Activated T-helper 2 cell treated with anti-CD3 and anti-CD28 coated beads, Interferon-gamma antibody, Interleukin-2, Interleukin-4, amounts not matched to agents 10 μg/mL and 5 μg/mL and 100 μg/mL, durations not matched to agents 14 hours and 24 hours and 36 hours (primary cell): ENCODE results near the gene ZBTB38. TPM values are rescaled to one million over a fixed set of nuclear protein-coding genes. Genes with fewer than 3 reads are reported as not detected.

ENCODE experiments used
- DNase-seq: peaks from one replicate; pipeline ENCODE4 v3.0.0; 2021; ENCODE audit warnings: low spot score
- H3K27ac Mint-ChIP-seq: one replicate; pipeline ENCODE4 v1.8.0; 2021; ENCODE audit warnings: mixed read lengths
- H3K27me3 Mint-ChIP-seq: one replicate; pipeline ENCODE4 v1.8.0; 2021; ENCODE audit warnings: low read depth, mixed read lengths
- H3K36me3 Mint-ChIP-seq: one replicate; pipeline ENCODE4 v1.8.0; 2021; ENCODE audit warnings: low read depth, mixed read lengths
- H3K4me1 Mint-ChIP-seq: one replicate; pipeline ENCODE4 v1.8.0; 2021; ENCODE audit warnings: low read depth, mixed read lengths
- H3K4me3 Mint-ChIP-seq: one replicate; pipeline ENCODE4 v1.8.0; 2021; ENCODE audit warnings: low read depth, mild to moderate bottlenecking, moderate library complexity, mixed read lengths
- H3K9me3 Mint-ChIP-seq: one replicate; pipeline ENCODE4 v1.8.0; 2021; ENCODE audit warnings: mixed read lengths
- intact Hi-C: fragments of 100-400 bp; cut with micrococcal nuclease; formaldehyde crosslinking; loops from one replicate; pipeline ENCODE4 v1.15.1; 2023
- total RNA-seq: library from RNA; stranded (reverse); gene quantifications from 2 replicates; pipeline ENCODE4 v1.2.3, GENCODE V29; 2022

ZBTB38 gene
- total RNA-seq, 1 donor from 2014 or later, result 25.4 TPM

DNA sequence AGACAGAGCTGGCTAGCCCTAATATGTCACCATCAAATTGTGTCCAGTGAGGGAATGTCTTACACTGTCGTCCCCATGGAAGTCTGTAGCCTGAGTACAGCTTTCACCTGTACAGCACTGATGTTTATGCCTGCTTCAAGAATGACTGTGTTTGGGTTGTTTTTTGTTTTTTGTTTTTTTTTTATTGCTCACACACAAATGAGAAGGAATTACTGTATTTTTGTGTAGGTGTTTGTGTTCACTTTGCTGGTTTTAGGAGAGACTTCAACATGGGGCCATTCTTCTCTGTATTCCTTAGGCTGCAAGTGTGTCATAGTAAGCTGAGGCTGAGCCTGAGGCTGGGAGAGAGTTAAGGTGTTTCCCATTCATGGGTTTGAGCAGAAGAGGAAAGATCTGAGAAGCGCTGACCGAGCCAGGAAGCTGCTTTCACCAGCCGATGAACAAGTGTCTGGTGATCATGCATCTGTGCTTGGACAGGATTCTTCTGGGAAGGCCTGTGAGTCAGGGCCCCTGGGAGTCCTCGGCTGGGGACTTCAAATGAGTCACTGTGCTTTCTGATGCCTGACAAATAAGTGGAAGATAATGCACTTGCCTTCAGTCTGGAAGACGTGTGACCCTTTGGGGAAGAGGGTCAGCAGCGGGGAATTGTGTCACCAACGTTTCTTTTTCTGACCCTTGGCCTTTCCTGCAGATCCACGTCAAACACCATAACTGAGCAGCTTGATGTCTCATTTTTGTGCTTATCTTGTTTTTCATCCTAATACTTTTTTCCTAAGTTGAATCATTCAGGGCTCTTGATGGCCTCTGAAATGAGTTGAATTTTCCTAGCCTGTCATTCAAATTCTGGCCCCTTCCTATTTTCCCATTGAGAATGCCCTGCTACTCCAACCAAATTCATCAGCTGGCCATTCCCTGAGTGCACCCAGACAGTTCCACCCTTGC is 36.7 kb upstream of the ZBTB38 start:
- Mint-ChIP-seq H3K9me3 (no peaks in the 10 kb centered on the region), H3K4me3 (no peak overlapping the region), H3K27me3 (no peaks in the 10 kb centered on the region), H3K27ac (no peak overlapping the region), H3K36me3 (no peaks in the 10 kb centered on the region), H3K4me1 (peaks cover 13% of the 10 kb centered on the region)
- no peak for DNase-seq
- intact Hi-C loops, result no loop called here

GRCh38 chr3:141332416-141332815 is 35.9 kb upstream of the ZBTB38 start:
- no peaks in the 10 kb centered on the region for H3K9me3 Mint-ChIP-seq
- no peak overlapping the region for H3K4me3 Mint-ChIP-seq
- no peaks in the 10 kb centered on the region for H3K27me3 Mint-ChIP-seq
- H3K4me1 Mint-ChIP-seq, result peaks cover 13% of the 10 kb centered on the region
- no peak overlapping the region for H3K27ac Mint-ChIP-seq
- DNase-seq, result no peak
- intact Hi-C loops, result no loop called here
- no peaks in the 10 kb centered on the region for H3K36me3 Mint-ChIP-seq

GRCh38 chr3:141333836-141334626 is 34.3 kb upstream of the ZBTB38 start:
- DNase-seq, result no peak
- H3K27ac Mint-ChIP-seq, result no peak overlapping the region
- H3K9me3 Mint-ChIP-seq, result no peaks in the 10 kb centered on the region
- no peaks in the 10 kb centered on the region for H3K27me3 Mint-ChIP-seq
- H3K36me3 Mint-ChIP-seq, result no peaks in the 10 kb centered on the region
- H3K4me3 Mint-ChIP-seq, result no peak overlapping the region
- peaks cover 3% of the 10 kb centered on the region for H3K4me1 Mint-ChIP-seq
- intact Hi-C loops, result no loop called here

DNA sequence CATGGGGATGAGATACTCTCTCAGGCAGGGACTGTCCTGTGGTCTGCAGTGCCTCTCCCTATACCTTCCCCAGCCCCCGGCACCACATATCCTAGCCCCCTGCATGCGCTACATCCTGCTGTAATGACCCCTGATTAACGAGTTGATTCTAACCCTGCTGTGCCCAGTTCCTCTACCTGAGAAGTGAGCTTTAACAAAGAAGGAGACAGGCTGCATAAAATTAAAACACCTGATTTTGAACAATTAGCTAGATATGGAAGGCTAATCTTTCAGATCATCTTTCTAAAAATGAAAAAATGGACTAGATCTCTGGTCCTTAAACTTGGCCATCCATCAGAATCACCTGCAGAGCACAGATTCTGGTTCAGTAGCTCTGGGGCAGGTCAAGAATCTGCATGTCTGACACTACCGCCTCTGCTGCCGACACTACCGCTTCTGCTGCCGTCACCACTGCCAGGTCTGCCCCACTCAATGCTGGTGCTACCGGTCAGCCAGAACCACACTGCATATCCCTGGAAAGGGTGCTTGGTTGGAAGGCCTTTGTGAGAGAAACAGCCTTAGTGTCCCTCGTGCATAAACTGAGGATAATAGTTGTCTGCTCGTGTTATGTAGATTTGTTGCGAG is 33.6 kb upstream of the ZBTB38 start:
- Mint-ChIP-seq H3K9me3 (no peaks in the 10 kb centered on the region), H3K27me3 (peaks cover under 1% of the 10 kb centered on the region), H3K4me1 (peaks cover 3% of the 10 kb centered on the region), H3K27ac (no peak overlapping the region), H3K36me3 (no peaks in the 10 kb centered on the region), H3K4me3 (no peak overlapping the region)
- no peak for DNase-seq
- intact Hi-C loops, result no loop called here

GRCh38 chr3:141335531-141336061 is 32.7 kb upstream of the ZBTB38 start:
- Mint-ChIP-seq H3K36me3 (no peaks in the 10 kb centered on the region), H3K4me1 (peaks cover 3% of the 10 kb centered on the region), H3K27ac (no peak overlapping the region), H3K27me3 (peaks cover 2% of the 10 kb centered on the region), H3K9me3 (no peaks in the 10 kb centered on the region), H3K4me3 (no peak overlapping the region)
- DNase-seq, result no peak
- intact Hi-C loops, result no loop called here

DNA sequence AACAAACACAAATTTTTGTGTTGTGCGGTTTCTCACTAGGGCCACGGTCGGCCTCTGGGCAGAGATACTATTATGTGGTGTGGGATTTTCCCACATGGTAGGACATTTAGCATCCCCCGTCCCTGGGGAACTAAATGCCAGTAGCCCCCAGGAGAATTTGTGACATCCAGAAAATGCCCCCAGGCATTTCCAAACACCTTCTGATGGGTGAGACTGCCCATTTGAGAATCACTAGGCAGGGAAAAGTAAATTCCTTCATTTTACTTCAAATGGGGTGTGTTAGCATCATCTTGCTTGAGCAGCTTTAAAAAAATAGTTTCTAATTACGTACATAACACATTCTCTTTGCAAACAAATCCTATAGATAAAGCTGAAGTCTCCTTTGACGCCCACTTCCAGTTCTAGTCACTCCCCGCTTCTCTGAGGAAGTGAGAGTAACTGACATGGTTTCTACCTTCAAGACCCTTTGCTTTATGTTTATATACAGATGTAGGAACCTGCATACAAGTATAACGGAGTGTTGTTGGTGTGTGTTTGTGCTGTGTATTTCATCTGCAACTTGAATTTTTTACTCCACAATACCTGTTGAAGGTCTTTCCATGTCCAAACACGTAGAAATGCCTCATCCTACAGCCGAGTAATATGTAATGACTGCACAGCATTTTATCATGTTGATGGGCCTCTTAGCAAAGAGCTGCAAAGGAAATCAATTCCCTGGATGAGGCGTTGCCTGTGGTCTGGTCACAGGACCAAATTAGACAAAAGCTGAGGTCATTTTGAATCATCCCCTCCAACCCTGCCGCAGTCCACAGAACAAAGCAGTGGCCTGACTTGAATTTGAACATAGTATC is 31.4 kb upstream of the ZBTB38 start:
- Mint-ChIP-seq H3K4me3 (no peak overlapping the region), H3K27ac (no peak overlapping the region), H3K27me3 (peaks cover 4% of the 10 kb centered on the region), H3K4me1 (peaks cover 3% of the 10 kb centered on the region), H3K9me3 (no peaks in the 10 kb centered on the region), H3K36me3 (no peaks in the 10 kb centered on the region)
- intact Hi-C loops, result no loop called here
- no peak for DNase-seq

GRCh38 chr3:141337523-141337854 is 30.8 kb upstream of the ZBTB38 start:
- DNase-seq, result no peak

GRCh38 chr3:141337991-141338390 is 30.3 kb upstream of the ZBTB38 start:
- Mint-ChIP-seq H3K4me1 (no peaks in the 10 kb centered on the region), H3K27me3 (peaks cover 6% of the 10 kb centered on the region)

More at GRCh38 chr3:141337523-141337854, 30.8 kb upstream of the ZBTB38 start:
- Mint-ChIP-seq H3K27me3 (peaks cover 4% of the 10 kb centered on the region), H3K4me3 (no peak overlapping the region), H3K4me1 (no peaks in the 10 kb centered on the region), H3K9me3 (no peaks in the 10 kb centered on the region), H3K27ac (no peak overlapping the region), H3K36me3 (no peaks in the 10 kb centered on the region)
- intact Hi-C loops, result no loop called here

DNA sequence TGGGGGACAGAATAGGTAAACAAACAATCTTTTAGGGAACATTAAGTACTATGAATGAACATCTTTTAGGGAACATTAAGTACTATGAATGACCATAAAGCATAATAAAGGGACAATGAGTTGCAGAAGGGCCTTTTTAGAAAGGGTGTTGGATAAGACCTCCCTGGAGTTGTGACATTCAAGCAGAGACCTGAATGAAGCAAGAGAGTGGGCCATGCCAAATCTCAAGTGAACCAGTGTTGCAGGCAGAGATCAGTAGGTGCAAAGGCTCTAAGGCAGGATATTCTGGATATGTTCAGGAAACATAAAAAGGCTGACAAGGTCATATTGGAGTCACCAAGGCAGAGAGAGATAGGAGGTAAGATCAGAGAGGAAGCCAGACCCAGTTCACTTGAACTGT is 29.4 kb upstream of the ZBTB38 start:
- H3K4me3 Mint-ChIP-seq, result no peak overlapping the region
- H3K27me3 Mint-ChIP-seq, result peaks cover 6% of the 10 kb centered on the region
- no peaks in the 10 kb centered on the region for H3K36me3 Mint-ChIP-seq
- H3K27ac Mint-ChIP-seq, result no peak overlapping the region
- intact Hi-C loops, result no loop called here
- no peaks in the 10 kb centered on the region for H3K9me3 Mint-ChIP-seq
- DNase-seq, result no peak
- no peaks in the 10 kb centered on the region for H3K4me1 Mint-ChIP-seq

More at GRCh38 chr3:141337991-141338390, 30.3 kb upstream of the ZBTB38 start:
- H3K9me3 Mint-ChIP-seq, result no peaks in the 10 kb centered on the region
- DNase-seq, result no peak
- intact Hi-C loops, result no loop called here
- no peaks in the 10 kb centered on the region for H3K36me3 Mint-ChIP-seq
- no peak overlapping the region for H3K27ac Mint-ChIP-seq
- H3K4me3 Mint-ChIP-seq, result no peak overlapping the region

DNA sequence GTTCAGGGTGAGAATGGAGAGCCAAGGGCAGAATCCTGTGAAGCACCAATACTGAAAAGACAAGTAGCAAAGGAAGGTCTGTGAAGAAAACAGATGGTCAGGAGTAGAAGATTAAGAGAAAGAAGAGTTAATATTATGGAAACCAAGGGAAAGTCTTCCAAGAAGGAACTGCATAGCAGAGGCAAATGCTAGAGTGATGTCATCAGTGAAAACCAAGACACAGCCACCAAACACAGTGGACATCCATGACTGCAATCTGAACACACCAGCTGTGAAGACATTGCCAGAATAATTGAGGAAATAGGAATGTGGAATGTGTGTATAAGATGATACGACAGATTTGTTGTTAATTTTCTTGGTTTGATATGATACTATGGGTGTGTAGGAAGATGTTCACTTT is 26.8 kb upstream of the ZBTB38 start:
- Mint-ChIP-seq H3K4me3 (no peak overlapping the region), H3K27ac (no peak overlapping the region), H3K27me3 (peaks cover 6% of the 10 kb centered on the region), H3K36me3 (no peaks in the 10 kb centered on the region), H3K9me3 (no peaks in the 10 kb centered on the region), H3K4me1 (no peaks in the 10 kb centered on the region)
- no peak for DNase-seq
- intact Hi-C loops, result no loop called here

DNA sequence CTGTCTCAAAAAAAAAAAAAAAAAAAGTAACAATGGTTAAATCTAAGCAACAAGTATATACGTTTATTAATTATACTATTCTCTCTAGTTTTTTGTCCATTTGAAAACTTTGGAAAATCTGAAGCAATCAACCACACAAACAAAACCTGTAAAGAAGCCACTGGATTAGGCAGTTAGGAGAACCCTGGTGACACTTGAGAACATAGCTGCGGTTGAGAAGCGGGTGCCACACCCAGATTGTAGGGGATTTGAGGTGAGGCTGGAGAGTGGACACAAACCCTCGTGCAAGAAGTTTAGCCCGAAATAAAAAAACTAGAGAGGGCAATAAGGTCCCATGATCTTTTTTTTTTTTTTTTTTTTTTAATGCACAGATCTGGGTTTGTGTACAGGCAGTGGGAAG is 25.9 kb upstream of the ZBTB38 start:
- no peak overlapping the region for H3K4me3 Mint-ChIP-seq
- no peak overlapping the region for H3K27ac Mint-ChIP-seq
- no peaks in the 10 kb centered on the region for H3K36me3 Mint-ChIP-seq
- H3K27me3 Mint-ChIP-seq, result peaks cover 6% of the 10 kb centered on the region
- intact Hi-C loops, result no loop called here
- no peaks in the 10 kb centered on the region for H3K9me3 Mint-ChIP-seq
- no peaks in the 10 kb centered on the region for H3K4me1 Mint-ChIP-seq
- no peak for DNase-seq

DNA sequence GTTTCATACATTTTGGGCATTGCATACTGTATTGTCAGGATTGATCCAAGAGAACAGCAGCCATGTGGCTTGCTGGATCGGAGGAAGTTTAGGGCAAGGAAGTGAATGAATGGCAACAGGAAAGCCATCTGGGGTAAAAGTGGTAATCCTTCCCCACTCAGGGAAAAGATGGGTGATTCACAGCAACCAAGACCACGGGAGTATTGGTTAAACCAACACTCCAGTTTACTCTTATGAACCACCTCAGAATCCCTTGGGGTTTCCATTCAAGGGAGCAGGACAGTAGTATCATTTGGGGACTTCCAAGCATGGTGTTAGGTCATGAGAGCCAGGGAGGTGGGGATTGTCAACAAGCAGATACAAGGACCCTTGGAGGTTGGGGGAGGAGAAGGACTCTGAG is 25.2 kb upstream of the ZBTB38 start:
- DNase-seq, result no peak
- no peak overlapping the region for H3K4me3 Mint-ChIP-seq
- H3K27ac Mint-ChIP-seq, result no peak overlapping the region
- H3K9me3 Mint-ChIP-seq, result no peaks in the 10 kb centered on the region
- H3K4me1 Mint-ChIP-seq, result no peaks in the 10 kb centered on the region
- intact Hi-C loops, result no loop called here
- peaks cover 6% of the 10 kb centered on the region for H3K27me3 Mint-ChIP-seq
- H3K36me3 Mint-ChIP-seq, result no peaks in the 10 kb centered on the region
